ENCODE data around the gene CASTOR2. TPM values are rescaled to one million over a fixed set of nuclear protein-coding genes. Genes with fewer than 3 reads are reported as not detected.

The CASTOR2 gene
- total RNA-seq, 4 donors from 2014 or later, result 9.6 to 17.7 (median 13.3) TPM

- DNase-seq (ENCODE audit: low spot score in 2 of 2), result peak in 1 of 2 donors; percentile 23
- 56 to 60% methylated on average over 14 of the region's 14 CpGs for WGBS, 2 donors
- peaks cover 3 to 99% (median 38%) of the 10 kb centered on the region in 3 donors for H3K36me3 ChIP-seq
- H3K9me3 ChIP-seq, result no peaks in the 10 kb centered on the region
- peaks cover 0 to 26% (median 6%) of the 10 kb centered on the region in 4 donors for H3K4me1 ChIP-seq
- no peak for TF ChIP-seq POLR2A (IDR thresholded peaks at IDR 0.05)
- no peak for TF ChIP-seq EP300 (IDR thresholded peaks at IDR 0.05)
- no peak for TF ChIP-seq CTCF (IDR thresholded peaks at IDR 0.05)
- no peak overlapping the region for H3K4me3 ChIP-seq
- H3K27me3 ChIP-seq, result no peaks in the 10 kb centered on the region
- H3K27ac ChIP-seq, result peak overlapping the region in 2 of 4 donors; percentile 68 to 76
Observed at GRCh38 chr7:75055830-75056772, 91.6 kb downstream of the CASTOR2 start.

- peaks cover 3 to 100% (median 31%) of the 10 kb centered on the region in 3 donors for H3K36me3 ChIP-seq
- peaks cover 0 to 26% (median 6%) of the 10 kb centered on the region in 4 donors for H3K4me1 ChIP-seq
- H3K27me3 ChIP-seq, result no peaks in the 10 kb centered on the region
- TF ChIP-seq POLR2A (IDR thresholded peaks at IDR 0.05) (no peak), EP300 (IDR thresholded peaks at IDR 0.05) (no peak), CTCF (IDR thresholded peaks at IDR 0.05) (no peak)
- no peaks in the 10 kb centered on the region for H3K9me3 ChIP-seq
- no peak overlapping the region for H3K4me3 ChIP-seq
- no peak overlapping the region for H3K27ac ChIP-seq
- 95 to 97% methylated on average over 15 of the region's 15 CpGs for WGBS, 2 donors
- no peak for DNase-seq (ENCODE audit: low spot score in 2 of 2)
Observed at GRCh38 chr7:75058406-75058805, 93.9 kb downstream of the CASTOR2 start.

- TF ChIP-seq POLR2A (IDR thresholded peaks at IDR 0.05) (no peak), CTCF (IDR thresholded peaks at IDR 0.05) (no peak), EP300 (IDR thresholded peaks at IDR 0.05) (no peak)
- Histone ChIP-seq H3K9me3 (no peaks in the 10 kb centered on the region), H3K36me3 (peaks cover 0 to 100% (median 13%) of the 10 kb centered on the region in 3 donors), H3K4me1 (no peaks in the 10 kb centered on the region), H3K4me3 (no peak overlapping the region), H3K27me3 (no peaks in the 10 kb centered on the region), H3K27ac (no peak overlapping the region)
- 85 to 96% methylated on average over 8 of the region's 8 CpGs for WGBS, 2 donors
- DNase-seq (ENCODE audit: low spot score in 2 of 2), result no peak
Observed at GRCh38 chr7:75064291-75064690, 99.8 kb downstream of the CASTOR2 start.

GRCh38 chr7:75064801-75065200 lies 100.3 kb downstream of the CASTOR2 start:
- no peaks in the 10 kb centered on the region for H3K9me3 ChIP-seq
- no peak for TF ChIP-seq CTCF (IDR thresholded peaks at IDR 0.05)
- no peak for TF ChIP-seq EP300 (IDR thresholded peaks at IDR 0.05)
- TF ChIP-seq POLR2A (IDR thresholded peaks at IDR 0.05), result no peak
- peaks cover 0 to 100% (median 13%) of the 10 kb centered on the region in 3 donors for H3K36me3 ChIP-seq
- WGBS, 2 donors, result 91 to 96% methylated on average over 8 of the region's 8 CpGs
- no peaks in the 10 kb centered on the region for H3K4me1 ChIP-seq
- H3K4me3 ChIP-seq, result no peak overlapping the region
- H3K27me3 ChIP-seq, result no peaks in the 10 kb centered on the region
- H3K27ac ChIP-seq, result no peak overlapping the region
- no peak for DNase-seq (ENCODE audit: low spot score in 2 of 2)

- H3K4me1 ChIP-seq, result no peaks in the 10 kb centered on the region
Observed at GRCh38 chr7:75066521-75066920, 102.0 kb downstream of the CASTOR2 start.

More at GRCh38 chr7:75066521-75066920, 102.0 kb downstream of the CASTOR2 start:
- Histone ChIP-seq H3K27ac (no peak overlapping the region), H3K9me3 (no peaks in the 10 kb centered on the region), H3K27me3 (no peaks in the 10 kb centered on the region), H3K4me3 (no peak overlapping the region), H3K36me3 (peaks cover 0 to 100% (median 13%) of the 10 kb centered on the region in 3 donors)
- DNase-seq (ENCODE audit: low spot score in 2 of 2), result no peak
- WGBS, 2 donors, result 91 to 95% methylated on average over 9 of the region's 9 CpGs
- TF ChIP-seq CTCF (IDR thresholded peaks at IDR 0.05), result no peak
- no peak for TF ChIP-seq POLR2A (IDR thresholded peaks at IDR 0.05)
- no peak for TF ChIP-seq EP300 (IDR thresholded peaks at IDR 0.05)

Data from tibial nerve (tissue), 4 donors.